SK-N-SH (cell line): ENCODE measurements around the gene FLNA. TPM values are rescaled to one million over a fixed set of nuclear protein-coding genes. Genes with fewer than 3 reads are reported as not detected.
A peak's percentile ranks its signal among the peaks of the same experiment; 100 is the strongest.

Source experiments
- CTCF ChIA-PET: fragments of 300-600, 350-600 bp; formaldehyde crosslinking; extraction: SDS; loops from one replicate; lab custom pipeline; 2021; lab: Yijun Ruan, JAX
- POLR2A ChIA-PET: fragments of 350-600 bp; sonication (Branson Sonifier 250); formaldehyde crosslinking; extraction: SDS; loops from one replicate; lab custom pipeline; 2020; ENCODE audit warnings: antibody characterized with exemption, inconsistent platforms; lab: Yijun Ruan, JAX
- DNase-seq: peaks from one replicate; pipeline ENCODE4 v3.0.0; 2012
- H2AFZ ChIP-seq: fragments of 200-600 bp; sonication (generic); 2 replicates; pipeline ENCODE4 v1.8.1; 2016; ENCODE audit warnings: antibody characterized with exemption, mild to moderate bottlenecking, low read depth
- H3F3A ChIP-seq: fragments of 200-600 bp; sonication (generic); replicated peaks from 2 replicates; pipeline ENCODE3; 2016; ENCODE audit warnings: antibody characterized with exemption, mild to moderate bottlenecking; ENCODE audit not compliant: insufficient read depth
- H3K27ac ChIP-seq, 2 experiments: fragments of 200-500 bp in 1 of 2; fragments of 200-600 bp in 1 of 2; sonication (Bioruptor generic) in 1 of 2; sonication (generic), shearing (Covaris generic) in 1 of 2; 2 replicates each; pipeline versions ENCODE4 v1.5.1 to v1.6.1; 2014 to 2016; ENCODE audit warnings: low read depth in 2 of 2, inconsistent platforms in 1 of 2, low read length in 1 of 2, mild to moderate bottlenecking in 1 of 2, mixed read lengths in 1 of 2
- H3K27me3 ChIP-seq: fragments of 200-600 bp; sonication (generic), shearing (Covaris generic); 2 replicates; pipeline ENCODE4 v1.6.1; 2016; ENCODE audit warnings: mixed run types; ENCODE audit not compliant: insufficient read depth
- H3K36me3 ChIP-seq, 2 experiments: fragments of 200-500 bp in 1 of 2; fragments of 200-600 bp in 1 of 2; sonication (Bioruptor generic) in 1 of 2; sonication (generic) in 1 of 2; replicated peaks in 1 of 2; 2 replicates each; pipeline versions ENCODE3 to v1.5.1; 2014 to 2016; ENCODE audit warnings: low read length in 1 of 2, mild to moderate bottlenecking in 1 of 2; ENCODE audit not compliant: insufficient read depth in 2 of 2, control insufficient read depth in 1 of 2
- H3K4me1 ChIP-seq, 2 experiments: fragments of 200-500 bp in 1 of 2; fragments of 200-600 bp in 1 of 2; sonication (Bioruptor generic) in 1 of 2; sonication (generic), shearing (Covaris generic) in 1 of 2; 2 replicates each; pipeline versions ENCODE4 v1.5.1 to v1.6.1; 2014 to 2016; ENCODE audit warnings: low read depth in 1 of 2, low read length in 1 of 2, mixed run types in 1 of 2; ENCODE audit not compliant: insufficient read depth in 2 of 2, control insufficient read depth in 1 of 2
- H3K4me2 ChIP-seq: fragments of 200-600 bp; sonication (generic), shearing (Covaris generic); 2 replicates; pipeline ENCODE4 v1.6.1; 2017; ENCODE audit warnings: mixed run types
- H3K4me3 ChIP-seq, 2 experiments: fragments of 200-500 bp in 1 of 2; fragments of 200-600 bp in 1 of 2; sonication (Bioruptor generic) in 1 of 2; sonication (generic), shearing (Covaris generic) in 1 of 2; 2 replicates each; pipeline versions ENCODE4 v1.5.1 to v1.8.1; 2014 to 2016; ENCODE audit warnings: low read depth in 2 of 2, inconsistent platforms in 1 of 2, low read length in 1 of 2, mild to moderate bottlenecking in 1 of 2, mixed read lengths in 1 of 2, moderate library complexity in 1 of 2
- H3K79me2 ChIP-seq: fragments of 200-600 bp; sonication (generic); 2 replicates; pipeline ENCODE4 v1.8.1; 2017; ENCODE audit warnings: mild to moderate bottlenecking; ENCODE audit not compliant: insufficient read depth
- H3K9ac ChIP-seq: fragments of 200-600 bp; sonication (generic); 2 replicates; pipeline ENCODE4 v1.6.1; 2017; ENCODE audit warnings: mixed run types
- H3K9me2 ChIP-seq: fragments of 200-600 bp; sonication (generic); 2 replicates; pipeline ENCODE4 v1.6.1; 2017; ENCODE audit warnings: mixed run types
- H3K9me3 ChIP-seq: fragments of 200-600 bp; sonication (generic); 2 replicates; pipeline ENCODE4 v1.6.1; 2017; ENCODE audit warnings: mixed run types, mild to moderate bottlenecking, moderate library complexity
- H4K20me1 ChIP-seq: fragments of 200-600 bp; sonication (generic); 2 replicates; pipeline ENCODE4 v1.6.1; 2017; ENCODE audit warnings: mild to moderate bottlenecking, mixed run types; ENCODE audit not compliant: insufficient read depth
- FOSL2 ChIP-seq: IDR thresholded peaks from 2 replicates; pipeline ENCODE4 v1.4.0; 2012; ENCODE audit warnings: low read depth, mild to moderate bottlenecking, moderate library complexity, borderline replicate concordance
- POLR2AphosphoS5 ChIP-seq: IDR thresholded peaks from 2 replicates; pipeline ENCODE4 v1.6.1; 2012; ENCODE audit warnings: low read depth, low read length
- RAD21 ChIP-seq: IDR thresholded peaks from 2 replicates; pipeline ENCODE4 v1.6.1; 2012; ENCODE audit warnings: mild to moderate bottlenecking, low read length
- SMC3 ChIP-seq: IDR thresholded peaks from 2 replicates; pipeline ENCODE4 v1.6.1; 2012; ENCODE audit warnings: low read depth, low read length, improper control_type of control experiment
- TAF1 ChIP-seq: IDR thresholded peaks from 2 replicates; pipeline ENCODE4 v1.6.1; 2012; ENCODE audit warnings: low read depth, mild to moderate bottlenecking, low read length, moderate library complexity, borderline replicate concordance
- WGBS: methylation state at CpG from one replicate; pipeline ENCODE4 v1.1.6; 2017; ENCODE audit warnings: low lambda C conversion rate; 5-methylcytosine and 5-hydroxymethylcytosine counted together
- polyA plus RNA-seq, 3 experiments: library from polyadenylated mRNA; depleted of rRNA; stranded (reverse); fragments of >200 nt; gene quantifications; 2 replicates each; pipeline ENCODE4 v1.2.3, GENCODE V29; 2012
- TF ChIP-seq, protein P1 (sequence below): IDR thresholded peaks from 2 replicates; pipeline ENCODE4 v1.6.1; 2012; ENCODE audit warnings: mild to moderate bottlenecking, low read depth, low read length, moderate library complexity
- TF ChIP-seq, protein P2 (sequence below): fragments of 200-600 bp; sonication (generic); IDR thresholded peaks from 2 replicates; pipeline ENCODE4 v1.6.1; 2017; ENCODE audit warnings: antibody characterized with exemption, mild to moderate bottlenecking, moderate library complexity

FLNA gene
- polyA plus RNA-seq, 1 of the 3 experiments (the other 2 are of a cell fraction) = 550 TPM

DNA sequence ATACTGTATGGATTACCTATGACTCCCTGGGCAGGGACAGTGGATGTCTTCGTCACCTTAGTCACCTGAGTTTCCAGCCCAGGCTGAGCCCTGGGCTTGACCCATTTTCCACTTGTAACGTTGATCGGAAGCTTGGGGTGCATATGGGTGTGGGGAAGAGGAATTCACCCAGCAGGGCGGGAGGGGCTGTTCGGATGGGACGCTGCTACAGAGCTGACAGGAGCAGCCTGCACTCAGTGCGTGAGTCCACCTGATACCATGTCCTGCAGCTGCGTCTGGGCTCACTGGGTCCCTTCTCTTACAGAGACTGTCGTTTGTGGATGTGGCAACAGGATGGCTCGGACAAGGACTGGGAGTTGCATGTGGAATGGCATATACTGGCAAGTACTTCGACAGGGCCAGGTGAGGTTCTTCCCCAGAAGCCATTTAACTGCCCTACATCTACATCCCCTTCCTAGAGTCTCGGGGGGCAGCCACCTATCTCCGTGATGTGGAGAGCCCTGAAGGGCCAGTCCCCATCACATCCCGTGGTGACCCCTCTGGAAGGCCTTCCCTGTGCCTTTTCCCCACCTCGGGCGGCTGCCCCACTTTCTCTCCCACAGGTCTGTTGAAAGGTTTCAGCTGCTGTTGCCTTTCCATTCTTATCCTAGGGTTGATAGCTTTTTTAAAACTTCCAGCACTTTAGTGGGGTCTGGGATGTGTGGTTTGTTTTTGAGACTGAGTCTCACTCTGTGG is 65.2 kb downstream of the FLNA start:
- Histone ChIP-seq H3K9me3 (no peaks in the 10 kb centered on the region), H3K79me2 (no peaks in the 10 kb centered on the region), H3K9me2 (no peaks in the 10 kb centered on the region), H3K4me3 (no peak overlapping the region), H3K9ac (no peak overlapping the region), H3K36me3 (no peaks in the 10 kb centered on the region), H3F3A (no peaks in the 10 kb centered on the region), H3K27ac (no peak overlapping the region), H2AFZ (no peak overlapping the region), H3K4me2 (no peak overlapping the region), H3K4me1 (peaks cover 0 to 5% of the 10 kb centered on the region in 2 experiments; a peak in 1 of 4 replicates), H3K27me3 (peaks cover 59% of the 10 kb centered on the region), H4K20me1 (no peaks in the 10 kb centered on the region)
- no peak for DNase-seq
- WGBS = 24% methylated on average over 11 of the region's 16 CpGs
- no peak for TF ChIP-seq POLR2AphosphoS5
- no peak for TF ChIP-seq TAF1
- TF ChIP-seq RAD21 = no peak
- TF ChIP-seq, protein P1, sequence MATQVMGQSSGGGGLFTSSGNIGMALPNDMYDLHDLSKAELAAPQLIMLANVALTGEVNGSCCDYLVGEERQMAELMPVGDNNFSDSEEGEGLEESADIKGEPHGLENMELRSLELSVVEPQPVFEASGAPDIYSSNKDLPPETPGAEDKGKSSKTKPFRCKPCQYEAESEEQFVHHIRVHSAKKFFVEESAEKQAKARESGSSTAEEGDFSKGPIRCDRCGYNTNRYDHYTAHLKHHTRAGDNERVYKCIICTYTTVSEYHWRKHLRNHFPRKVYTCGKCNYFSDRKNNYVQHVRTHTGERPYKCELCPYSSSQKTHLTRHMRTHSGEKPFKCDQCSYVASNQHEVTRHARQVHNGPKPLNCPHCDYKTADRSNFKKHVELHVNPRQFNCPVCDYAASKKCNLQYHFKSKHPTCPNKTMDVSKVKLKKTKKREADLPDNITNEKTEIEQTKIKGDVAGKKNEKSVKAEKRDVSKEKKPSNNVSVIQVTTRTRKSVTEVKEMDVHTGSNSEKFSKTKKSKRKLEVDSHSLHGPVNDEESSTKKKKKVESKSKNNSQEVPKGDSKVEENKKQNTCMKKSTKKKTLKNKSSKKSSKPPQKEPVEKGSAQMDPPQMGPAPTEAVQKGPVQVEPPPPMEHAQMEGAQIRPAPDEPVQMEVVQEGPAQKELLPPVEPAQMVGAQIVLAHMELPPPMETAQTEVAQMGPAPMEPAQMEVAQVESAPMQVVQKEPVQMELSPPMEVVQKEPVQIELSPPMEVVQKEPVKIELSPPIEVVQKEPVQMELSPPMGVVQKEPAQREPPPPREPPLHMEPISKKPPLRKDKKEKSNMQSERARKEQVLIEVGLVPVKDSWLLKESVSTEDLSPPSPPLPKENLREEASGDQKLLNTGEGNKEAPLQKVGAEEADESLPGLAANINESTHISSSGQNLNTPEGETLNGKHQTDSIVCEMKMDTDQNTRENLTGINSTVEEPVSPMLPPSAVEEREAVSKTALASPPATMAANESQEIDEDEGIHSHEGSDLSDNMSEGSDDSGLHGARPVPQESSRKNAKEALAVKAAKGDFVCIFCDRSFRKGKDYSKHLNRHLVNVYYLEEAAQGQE = no peak
- ChIA-PET CTCF (interaction anchor here (0.6 to 3.1 kb wide), 8 partner anchors 8 to 1572 kb away, joined by 3 to 22 read pairs (median 3); no protein-coding TSS in a partner anchor), POLR2A (no interaction called here)

DNA sequence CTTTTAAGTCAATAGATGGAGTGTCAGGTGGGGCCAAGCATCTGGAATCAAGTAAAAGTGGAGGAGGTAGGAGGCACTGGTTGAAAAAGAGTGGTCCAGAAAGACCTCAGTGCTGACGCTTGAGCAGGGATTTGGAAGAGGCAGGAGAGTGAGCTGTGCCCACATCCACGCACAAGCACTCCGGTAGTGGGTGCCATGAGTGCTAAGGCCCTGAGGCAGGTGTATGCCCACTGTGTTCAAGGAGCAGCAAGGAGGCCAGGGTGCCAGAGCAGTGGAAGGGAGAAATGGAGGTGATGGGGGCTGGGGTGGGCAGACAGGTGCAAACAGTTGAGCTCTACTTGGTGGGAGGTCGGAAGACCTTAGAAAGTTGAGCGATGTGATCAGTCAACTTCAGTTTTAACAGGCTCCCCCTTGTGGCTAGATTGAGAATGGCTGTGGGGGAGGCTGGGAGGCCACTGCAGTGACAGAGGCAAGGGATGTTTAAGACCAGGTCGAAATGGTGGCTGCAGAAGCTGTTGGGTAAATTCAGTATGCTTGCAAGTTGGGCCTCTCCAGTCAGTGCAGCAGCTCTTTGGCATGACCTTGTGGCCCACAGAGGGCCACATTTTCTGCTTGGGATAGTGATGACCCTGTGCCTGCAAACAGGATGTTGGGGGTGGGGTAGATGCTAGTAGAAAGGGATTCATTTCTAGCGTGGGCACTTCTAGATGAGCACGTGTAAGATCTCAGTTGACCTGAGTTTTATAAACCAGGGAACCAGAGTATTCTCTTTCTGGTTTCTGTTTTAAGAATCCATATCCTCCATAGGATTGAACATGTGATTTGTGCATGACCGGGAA is 66.1 kb downstream of the FLNA start:
- ChIA-PET CTCF (interaction anchor here (0.6 to 3.1 kb wide), 12 partner anchors 9 to 1571 kb away, joined by 3 to 22 read pairs (median 3); partner anchors contain the start of gene TKTL1), POLR2A (no interaction called here)
- H3F3A ChIP-seq = no peaks in the 10 kb centered on the region
- no peaks in the 10 kb centered on the region for H4K20me1 ChIP-seq
- no peak overlapping the region; a peak in 1 of 4 replicates for H3K4me3 ChIP-seq
- H3K27ac ChIP-seq = no peak overlapping the region
- no peak overlapping the region for H2AFZ ChIP-seq
- no peaks in the 10 kb centered on the region for H3K79me2 ChIP-seq
- no peaks in the 10 kb centered on the region for H3K9me3 ChIP-seq
- DNase-seq = peak; percentile 61
- no peaks in the 10 kb centered on the region for H3K36me3 ChIP-seq
- TF ChIP-seq, protein P2, sequence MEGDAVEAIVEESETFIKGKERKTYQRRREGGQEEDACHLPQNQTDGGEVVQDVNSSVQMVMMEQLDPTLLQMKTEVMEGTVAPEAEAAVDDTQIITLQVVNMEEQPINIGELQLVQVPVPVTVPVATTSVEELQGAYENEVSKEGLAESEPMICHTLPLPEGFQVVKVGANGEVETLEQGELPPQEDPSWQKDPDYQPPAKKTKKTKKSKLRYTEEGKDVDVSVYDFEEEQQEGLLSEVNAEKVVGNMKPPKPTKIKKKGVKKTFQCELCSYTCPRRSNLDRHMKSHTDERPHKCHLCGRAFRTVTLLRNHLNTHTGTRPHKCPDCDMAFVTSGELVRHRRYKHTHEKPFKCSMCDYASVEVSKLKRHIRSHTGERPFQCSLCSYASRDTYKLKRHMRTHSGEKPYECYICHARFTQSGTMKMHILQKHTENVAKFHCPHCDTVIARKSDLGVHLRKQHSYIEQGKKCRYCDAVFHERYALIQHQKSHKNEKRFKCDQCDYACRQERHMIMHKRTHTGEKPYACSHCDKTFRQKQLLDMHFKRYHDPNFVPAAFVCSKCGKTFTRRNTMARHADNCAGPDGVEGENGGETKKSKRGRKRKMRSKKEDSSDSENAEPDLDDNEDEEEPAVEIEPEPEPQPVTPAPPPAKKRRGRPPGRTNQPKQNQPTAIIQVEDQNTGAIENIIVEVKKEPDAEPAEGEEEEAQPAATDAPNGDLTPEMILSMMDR = peak; percentile 75
- peak; percentile 46 for TF ChIP-seq SMC3
- TF ChIP-seq FOSL2 = no peak
- peak; percentile 47 for TF ChIP-seq RAD21
- no peak overlapping the region for H3K4me2 ChIP-seq
- no peaks in the 10 kb centered on the region for H3K9me2 ChIP-seq
- 32% methylated on average over 9 of the region's 9 CpGs for WGBS
- peaks cover 55% of the 10 kb centered on the region for H3K27me3 ChIP-seq
- H3K4me1 ChIP-seq = peaks cover 0 to 5% of the 10 kb centered on the region in 2 experiments; a peak in 1 of 4 replicates
- H3K9ac ChIP-seq = no peak overlapping the region
